NCI-H1436 (cell line): ENCODE measurements around the gene MTPN.

Experiments used
- DNase-seq: peaks from one replicate; lab custom pipeline; 2025; lab: John Stamatoyannopoulos, UW

MTPN gene

DNA sequence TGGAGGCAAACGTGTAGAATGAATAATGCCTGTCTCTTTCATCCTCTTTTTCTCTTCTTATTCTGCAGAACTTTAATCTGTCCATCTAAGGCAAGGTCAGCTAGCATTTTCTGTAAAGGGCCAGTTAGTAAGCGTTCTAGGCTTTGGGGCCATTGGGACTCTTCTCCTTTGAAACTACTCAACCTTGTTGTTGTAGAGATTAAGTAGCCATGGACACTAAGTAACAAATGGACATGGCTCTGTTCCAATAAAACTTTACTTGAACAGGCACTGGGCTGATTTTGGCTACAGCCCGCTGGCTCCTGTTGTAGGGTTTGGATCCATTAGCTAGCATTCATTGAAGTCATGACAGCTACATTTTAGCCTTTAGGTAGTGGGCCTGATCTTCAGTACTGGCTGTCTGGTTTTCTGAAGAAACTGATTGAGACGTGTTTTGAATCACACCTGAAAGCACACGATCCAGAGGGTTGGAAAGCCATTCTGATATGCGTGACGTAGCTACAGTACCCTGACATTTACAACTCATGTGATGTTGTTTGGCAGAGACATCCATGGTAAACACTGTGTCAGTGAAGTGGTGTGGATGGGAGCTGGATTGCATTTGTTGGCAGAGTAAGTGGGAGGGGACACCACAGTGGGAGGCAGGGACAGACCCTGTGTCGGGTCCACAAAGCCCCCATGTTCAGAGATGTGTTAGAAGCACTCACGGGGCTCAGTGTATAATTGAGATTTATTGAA is 92.5 kb downstream of the MTPN start:
- no peak for DNase-seq

DNA sequence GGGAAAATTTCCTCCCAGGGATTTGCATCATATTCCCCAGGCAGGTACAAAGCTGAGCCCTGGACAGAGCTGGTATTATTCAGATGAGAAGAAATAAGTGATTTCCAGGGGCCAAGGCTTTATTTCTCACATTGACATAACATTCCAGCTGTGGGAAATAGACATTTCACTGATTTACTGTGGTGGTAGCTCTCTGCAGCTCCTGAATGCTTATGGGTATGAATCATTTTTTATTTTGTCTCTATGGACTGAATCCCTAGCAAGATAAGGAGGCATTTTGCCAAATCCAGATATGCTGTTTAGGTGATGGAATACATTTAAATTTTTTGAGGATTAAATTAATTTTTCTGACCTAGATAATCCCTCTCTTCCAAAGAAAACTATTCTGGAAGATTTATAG is 97.9 kb downstream of the MTPN start:
- DNase-seq, result no peak

- DNase-seq, result no peak
Measured at GRCh38 chr7:135878284-135878683, 98.9 kb downstream of the MTPN start.

DNA sequence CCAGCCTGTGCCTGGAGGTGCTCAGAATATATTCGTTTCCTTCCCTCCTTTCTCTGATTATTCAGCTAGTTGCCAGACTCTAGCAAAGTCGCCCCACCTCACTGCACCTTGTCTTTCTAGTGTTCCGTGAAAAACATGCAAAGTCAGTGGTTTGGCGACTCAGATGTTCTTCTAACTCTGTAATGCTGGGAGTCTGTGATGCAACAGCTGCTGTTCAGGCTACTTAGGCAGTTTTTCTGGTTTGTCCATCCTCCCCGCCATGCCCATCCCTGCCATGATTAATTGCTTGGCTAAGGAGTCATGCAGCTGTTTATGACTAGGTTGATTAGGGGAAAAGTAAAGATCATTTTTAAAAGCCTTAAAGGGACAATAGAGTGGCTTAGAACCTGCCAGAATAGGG is 99.4 kb downstream of the MTPN start:
- DNase-seq, result no peak
